HCT116 (cell line): ENCODE data around the gene RPL34. TPM values are rescaled to one million over a fixed set of nuclear protein-coding genes. Genes with fewer than 3 reads are reported as not detected.

Source experiments
- ATAC-seq: fragments of 200-7000 bp; cut with Tn5 transposase; 2 replicates; pipeline ENCODE4 v1.9.1; 2020; ENCODE audit warnings: mild to moderate bottlenecking, moderate library complexity
- BruUV-seq: library from RNA; stranded (reverse); fragments of 400-500 nt; replicated peaks from 2 replicates; lab custom pipeline; 2021; lab: Mats Ljungman, UMichigan
- CTCF ChIA-PET: fragments of 300-600 bp; sonication (Branson Sonifier 250); formaldehyde crosslinking; loops from one replicate; lab custom pipeline; 2021; ENCODE audit warnings: antibody characterized with exemption; lab: Charles Lee
- POLR2A ChIA-PET: fragments of 300-600, 350-600 bp; sonication (Branson Sonifier 250); formaldehyde crosslinking; loops from one replicate; lab custom pipeline; 2021; ENCODE audit warnings: antibody characterized with exemption; lab: Charles Lee
- RAD21 ChIA-PET, 2 experiments: fragments of 300-600 bp; sonication (Branson Sonifier 250); formaldehyde crosslinking; loops; one replicate each; lab custom pipeline; 2023; ENCODE audit warnings: low total read pairs in 2 of 2; ENCODE audit not compliant: uncharacterized antibody in 2 of 2, unreplicated experiment in 2 of 2, low non-redundant PET in 1 of 2; lab: Charles Lee
- DNase-seq: peaks from one replicate; pipeline ENCODE4 v3.0.0-alpha.2; 2010; ENCODE audit warnings: low read depth, low spot score
- H2AFZ ChIP-seq: fragments of 200-600 bp; shearing (Covaris generic), sonication (generic); 2 replicates; pipeline ENCODE4 v1.6.1; 2017; ENCODE audit warnings: low read depth, mixed run types, mixed read lengths, antibody characterized with exemption, low read length; ENCODE audit not compliant: poor library complexity, severe bottlenecking
- H3K27ac ChIP-seq: 2 replicates; pipeline ENCODE4 v1.5.1; 2012; ENCODE audit warnings: low read depth, low read length
- H3K27me3 ChIP-seq: fragments of 200-600 bp; sonication (generic); 2 replicates; pipeline ENCODE4 v1.6.1; 2016; ENCODE audit warnings: mixed run types, low read length, mixed read lengths; ENCODE audit not compliant: insufficient read depth
- H3K36me3 ChIP-seq, 2 experiments: fragments of 200-500 bp in 1 of 2; fragments of 200-600 bp in 1 of 2; sonication (Bioruptor generic) in 1 of 2; sonication (generic) in 1 of 2; 2 replicates each; pipeline versions ENCODE4 v1.5.1 to v1.6.1; 2014 to 2016; ENCODE audit warnings: low read length in 2 of 2, inconsistent platforms in 1 of 2, mixed read lengths in 1 of 2, mixed run types in 1 of 2; ENCODE audit not compliant: insufficient read depth in 2 of 2, control insufficient read depth in 1 of 2
- H3K4me1 ChIP-seq, 2 experiments: fragments of 200-600 bp in 1 of 2; sonication (generic) in 1 of 2; 2 replicates each; pipeline versions ENCODE4 v1.5.1 to v1.6.1; 2012 to 2017; ENCODE audit warnings: low read length in 2 of 2, inconsistent platforms in 1 of 2, mild to moderate bottlenecking in 1 of 2, mixed read lengths in 1 of 2, mixed run types in 1 of 2, moderate library complexity in 1 of 2; ENCODE audit not compliant: insufficient read depth in 2 of 2, control insufficient read depth in 1 of 2
- H3K4me2 ChIP-seq: fragments of 200-600 bp; sonication (generic); 2 replicates; pipeline ENCODE4 v1.6.1; 2017; ENCODE audit warnings: mixed run types, low read length, mixed read lengths
- H3K4me3 ChIP-seq, 2 experiments: fragments of 200-600 bp in 1 of 2; sonication (generic) in 1 of 2; replicated peaks in 1 of 2; 2 replicates each; pipeline ENCODE4 v1.5.1; 2011 to 2016; ENCODE audit warnings: low read length in 2 of 2, control low read depth in 1 of 2, low read depth in 1 of 2, mild to moderate bottlenecking in 1 of 2, mixed read lengths in 1 of 2, mixed run types in 1 of 2
- H3K79me2 ChIP-seq: fragments of 200-600 bp; sonication (generic); 2 replicates; pipeline ENCODE4 v1.6.1; 2017; ENCODE audit warnings: mild to moderate bottlenecking, mixed run types, low read length, moderate library complexity, mixed read lengths; ENCODE audit not compliant: insufficient read depth
- H3K9ac ChIP-seq: fragments of 200-600 bp; sonication (generic); 2 replicates; pipeline ENCODE4 v1.6.1; 2016; ENCODE audit warnings: low read length, mixed read lengths
- H3K9me2 ChIP-seq: fragments of 200-600 bp; sonication (generic), shearing (Covaris generic); 2 replicates; pipeline ENCODE4 v1.6.1; 2017; ENCODE audit warnings: mixed run types, mild to moderate bottlenecking, moderate library complexity; ENCODE audit not compliant: insufficient read depth
- H3K9me3 ChIP-seq, 2 experiments: fragments of 200-500 bp in 1 of 2; fragments of 200-600 bp in 1 of 2; sonication (Bioruptor generic) in 1 of 2; sonication (generic) in 1 of 2; 2 replicates each; pipeline ENCODE4 v1.6.1; 2014 to 2017; ENCODE audit warnings: low read length in 2 of 2, mixed read lengths in 2 of 2, inconsistent platforms in 1 of 2, low read depth in 1 of 2, mild to moderate bottlenecking in 1 of 2, mixed run types in 1 of 2, moderate library complexity in 1 of 2; ENCODE audit not compliant: control insufficient read depth in 1 of 2, insufficient read depth in 1 of 2
- H4K20me1 ChIP-seq: fragments of 200-600 bp; sonication (generic), shearing (Covaris generic); 2 replicates; pipeline ENCODE4 v1.6.1; 2017; ENCODE audit warnings: mixed run types, mild to moderate bottlenecking, moderate library complexity; ENCODE audit not compliant: insufficient read depth
- ATF3 ChIP-seq: IDR thresholded peaks from 2 replicates; pipeline ENCODE4 v1.6.1; 2012
- CBX3 ChIP-seq: IDR thresholded peaks from 2 replicates; pipeline ENCODE4 v1.6.1; 2012; ENCODE audit warnings: low read depth
- CTCF ChIP-seq, 3 experiments: fragments of 200-600 bp in 1 of 3; sonication (generic) in 1 of 3; IDR thresholded peaks in 2 of 3; conservative IDR thresholded peaks in 1 of 3; 2 replicates each; pipeline ENCODE4 v1.5.1; 2012 to 2017; ENCODE audit warnings: low read depth in 2 of 3, low read length in 2 of 3, antibody characterized with exemption in 1 of 3, borderline replicate concordance in 1 of 3, control low read depth in 1 of 3, mild to moderate bottlenecking in 1 of 3, mixed read lengths in 1 of 3, mixed run types in 1 of 3, moderate library complexity in 1 of 3; ENCODE audit not compliant: insufficient read depth in 1 of 3
- EZH2phosphoT487 ChIP-seq: fragments of 200-600 bp; IDR thresholded peaks from 2 replicates; pipeline ENCODE4 v1.6.1; 2018; ENCODE audit warnings: antibody characterized with exemption, borderline replicate concordance
- FOSL1 ChIP-seq: IDR thresholded peaks from 2 replicates; pipeline ENCODE4 v1.6.1; 2012; ENCODE audit warnings: low read depth
- POLR2A ChIP-seq: IDR thresholded peaks from 2 replicates; pipeline ENCODE4 v1.7.0; 2011; ENCODE audit warnings: borderline replicate concordance; ENCODE audit not compliant: insufficient read depth, insufficient read length; ENCODE audit errors: extremely low read depth
- POLR2AphosphoS5 ChIP-seq: IDR thresholded peaks from 2 replicates; pipeline ENCODE4 v1.6.1; 2011; ENCODE audit warnings: mild to moderate bottlenecking, low read depth, low read length, moderate library complexity
- REST ChIP-seq: IDR thresholded peaks from 2 replicates; pipeline ENCODE4 v1.6.1; 2012; ENCODE audit warnings: low read depth
- SIN3A ChIP-seq: IDR thresholded peaks from 2 replicates; pipeline ENCODE4 v1.6.1; 2012; ENCODE audit warnings: low read depth
- SP1 ChIP-seq: IDR thresholded peaks from 2 replicates; pipeline ENCODE4 v1.6.1; 2012; ENCODE audit warnings: low read depth
- YY1 ChIP-seq: IDR thresholded peaks from 2 replicates; pipeline ENCODE4 v1.6.1; 2011; ENCODE audit warnings: low read length, low read depth, moderate library complexity, mild to moderate bottlenecking; ENCODE audit not compliant: insufficient replicate concordance; ENCODE audit errors: extremely low read depth
- ZFX ChIP-seq: fragments of 450-650 bp; IDR thresholded peaks from 2 replicates; pipeline ENCODE4 v1.6.1; 2017
- ZNF274 ChIP-seq: fragments of 200-500 bp; sonication (Bioruptor generic); IDR thresholded peaks from 2 replicates; pipeline ENCODE4 v1.6.1; 2014; ENCODE audit warnings: mild to moderate bottlenecking, low read depth, low read length, inconsistent platforms
- intact Hi-C: fragments of 100-400 bp; cut with micrococcal nuclease; formaldehyde crosslinking; loops from 2 replicates; pipeline ENCODE4 v1.10.0; 2022
- total RNA-seq: library from RNA; stranded (reverse); gene quantifications from one replicate; pipeline ENCODE4 v1.2.1, GENCODE V29; 2021; ENCODE audit not compliant: unreplicated experiment

Gene RPL34
- total RNA-seq, 1 experiment from 2014 or later, result 1,359 TPM

- Histone ChIP-seq H3K4me3 (no peak overlapping the region), H3K4me1 (no peaks in the 10 kb centered on the region), H4K20me1 (no peaks in the 10 kb centered on the region), H3K27me3 (no peaks in the 10 kb centered on the region), H3K79me2 (no peaks in the 10 kb centered on the region), H3K9me2 (no peaks in the 10 kb centered on the region), H3K27ac (no peak overlapping the region), H2AFZ (no peak overlapping the region), H3K9ac (no peak overlapping the region), H3K9me3 (no peaks in the 10 kb centered on the region), H3K4me2 (no peak overlapping the region), H3K36me3 (no peaks in the 10 kb centered on the region)
- no peak for DNase-seq
- no peak for TF ChIP-seq POLR2A
- no peak for TF ChIP-seq ZNF274
- no peak for TF ChIP-seq YY1
- no peak for TF ChIP-seq CBX3
- TF ChIP-seq EZH2phosphoT487, result no peak
- TF ChIP-seq FOSL1, result no peak
- TF ChIP-seq ZFX, result no peak
- TF ChIP-seq ATF3, result no peak
- no peak for TF ChIP-seq SIN3A
- no peak for TF ChIP-seq SP1
- no peak for TF ChIP-seq CTCF (IDR thresholded peaks at IDR 0.05 in 2 of 3, conservative IDR thresholded peaks at IDR 0.05 in 1 of 3; ENCODE audit: borderline replicate concordance in 1 of 3, insufficient read depth in 1 of 3, low read depth in 2 of 3, low read length in 2 of 3)
- TF ChIP-seq REST, result no peak
- TF ChIP-seq POLR2AphosphoS5, result no peak
- CTCF ChIA-PET, result no interaction called here
- ATAC-seq, result no peak
- RAD21 ChIA-PET, result no interaction called here
- POLR2A ChIA-PET, result no interaction called here
- BruUV-seq, result no TSS peak
- intact Hi-C loops, result no loop called here
Observed at GRCh38 chr4:108607079-108607815, 13.1 kb upstream of the RPL34 start.
